Measurements from ENCODE around the gene MACROD2. TPM values are rescaled to one million over a fixed set of nuclear protein-coding genes. Genes with fewer than 3 reads are reported as not detected.

The MACROD2 gene
- total RNA-seq, 1 donor from 2014 or later, result 2.5 TPM

DNA sequence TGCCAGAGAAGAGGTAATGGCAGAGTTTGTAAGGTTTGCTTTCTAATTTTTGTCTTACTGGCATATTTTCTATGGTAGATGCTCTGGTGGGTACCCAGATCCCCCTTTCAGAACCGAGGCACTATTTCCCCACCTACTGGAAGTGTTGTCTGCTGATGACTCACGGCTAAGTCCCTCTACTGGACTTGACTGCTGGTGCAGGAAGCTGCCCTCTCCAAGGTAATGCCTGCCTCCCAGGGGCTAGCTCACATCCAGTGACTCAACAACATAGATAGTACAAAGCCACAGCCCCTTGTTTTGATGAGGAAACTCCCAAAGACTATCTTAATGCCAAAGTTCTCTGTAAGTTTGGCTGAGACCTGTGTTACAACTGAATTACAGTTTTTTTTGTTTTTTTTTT lies 627.5 kb downstream of the MACROD2 start:
- Mint-ChIP-seq H3K27me3 (ENCODE audit: unreplicated experiment) (no peaks in the 10 kb centered on the region), H3K27ac (ENCODE audit: unreplicated experiment) (no peak overlapping the region), H3K36me3 (ENCODE audit: unreplicated experiment) (no peaks in the 10 kb centered on the region), H3K4me1 (ENCODE audit: unreplicated experiment) (no peaks in the 10 kb centered on the region), H3K9me3 (ENCODE audit: unreplicated experiment) (peaks cover 1% of the 10 kb centered on the region), H3K4me3 (ENCODE audit: unreplicated experiment) (no peak overlapping the region)
- no peak for DNase-seq (ENCODE audit: extremely low spot score, unreplicated experiment)
- TF ChIP-seq CTCF (IDR thresholded peaks at IDR 0.05), result no peak

DNA sequence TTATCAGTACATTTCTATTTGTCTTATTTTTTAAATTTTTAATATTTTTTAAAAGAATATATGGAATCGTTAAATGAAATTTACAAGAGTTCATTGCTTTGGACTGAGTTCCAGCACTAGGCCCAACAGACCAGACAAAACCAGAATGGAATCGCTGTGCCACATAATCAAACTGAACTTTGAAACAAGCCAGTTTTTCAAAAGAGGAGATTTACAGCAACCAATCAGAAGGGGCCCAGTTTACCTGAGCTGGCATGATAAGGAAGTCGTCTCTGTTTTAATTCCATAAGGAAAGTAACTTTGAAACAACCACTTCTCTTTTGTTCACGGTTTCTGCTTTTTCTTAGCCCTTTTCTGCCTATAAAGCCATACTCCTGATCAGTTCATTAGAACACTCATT lies 635.7 kb downstream of the MACROD2 start:
- peaks cover 6% of the 10 kb centered on the region for H3K9me3 Mint-ChIP-seq (ENCODE audit: unreplicated experiment)

DNA sequence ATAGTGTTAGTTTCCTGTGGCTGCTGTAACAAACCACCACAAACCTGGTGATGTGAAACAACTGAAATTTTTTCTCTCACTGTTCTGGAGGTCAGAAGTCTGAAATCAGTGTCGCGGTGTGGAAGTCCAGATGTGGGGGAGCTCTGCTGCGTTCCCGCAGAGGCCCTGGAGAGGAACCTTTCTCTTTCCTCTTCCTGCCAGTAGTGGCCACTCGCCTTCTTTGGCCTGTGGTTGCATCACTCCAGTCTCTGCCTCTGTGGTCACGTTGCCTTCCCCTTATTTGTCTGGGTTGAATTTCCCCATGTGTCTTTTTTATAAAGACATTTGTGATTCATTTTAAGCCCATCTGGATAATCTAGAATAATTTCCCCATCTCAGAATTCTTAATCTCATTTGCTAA lies 637.6 kb downstream of the MACROD2 start:
- no peak for DNase-seq (ENCODE audit: extremely low spot score, unreplicated experiment)
- peaks cover 1% of the 10 kb centered on the region for H3K27me3 Mint-ChIP-seq (ENCODE audit: unreplicated experiment)
- no peaks in the 10 kb centered on the region for H3K36me3 Mint-ChIP-seq (ENCODE audit: unreplicated experiment)
- H3K27ac Mint-ChIP-seq (ENCODE audit: unreplicated experiment), result no peak overlapping the region
- peaks cover 4% of the 10 kb centered on the region for H3K9me3 Mint-ChIP-seq (ENCODE audit: unreplicated experiment)
- no peak overlapping the region for H3K4me3 Mint-ChIP-seq (ENCODE audit: unreplicated experiment)
- no peaks in the 10 kb centered on the region for H3K4me1 Mint-ChIP-seq (ENCODE audit: unreplicated experiment)
- TF ChIP-seq CTCF (IDR thresholded peaks at IDR 0.05), result no peak

More for the DNA sequence above, 635.7 kb downstream of the MACROD2 start:
- Mint-ChIP-seq H3K4me1 (ENCODE audit: unreplicated experiment) (no peaks in the 10 kb centered on the region), H3K4me3 (ENCODE audit: unreplicated experiment) (no peak overlapping the region), H3K27me3 (ENCODE audit: unreplicated experiment) (peaks cover 2% of the 10 kb centered on the region), H3K27ac (ENCODE audit: unreplicated experiment) (no peak overlapping the region), H3K36me3 (ENCODE audit: unreplicated experiment) (no peaks in the 10 kb centered on the region)
- DNase-seq (ENCODE audit: extremely low spot score, unreplicated experiment), result no peak
- no peak for TF ChIP-seq CTCF (IDR thresholded peaks at IDR 0.05)

- Mint-ChIP-seq H3K27me3 (ENCODE audit: unreplicated experiment) (no peaks in the 10 kb centered on the region), H3K4me1 (ENCODE audit: unreplicated experiment) (no peaks in the 10 kb centered on the region), H3K4me3 (ENCODE audit: unreplicated experiment) (no peak overlapping the region), H3K9me3 (ENCODE audit: unreplicated experiment) (no peaks in the 10 kb centered on the region), H3K27ac (ENCODE audit: unreplicated experiment) (no peak overlapping the region), H3K36me3 (ENCODE audit: unreplicated experiment) (no peaks in the 10 kb centered on the region)
- DNase-seq (ENCODE audit: extremely low spot score, unreplicated experiment), result no peak
- TF ChIP-seq CTCF (IDR thresholded peaks at IDR 0.05), result no peak
Measured at GRCh38 chr20:14633507-14633906, 638.2 kb downstream of the MACROD2 start.

- no peak for DNase-seq (ENCODE audit: extremely low spot score, unreplicated experiment)
- no peaks in the 10 kb centered on the region for H3K36me3 Mint-ChIP-seq (ENCODE audit: unreplicated experiment)
- no peaks in the 10 kb centered on the region for H3K4me1 Mint-ChIP-seq (ENCODE audit: unreplicated experiment)
- H3K27me3 Mint-ChIP-seq (ENCODE audit: unreplicated experiment), result no peaks in the 10 kb centered on the region
- H3K4me3 Mint-ChIP-seq (ENCODE audit: unreplicated experiment), result no peak overlapping the region
- H3K9me3 Mint-ChIP-seq (ENCODE audit: unreplicated experiment), result no peaks in the 10 kb centered on the region
- TF ChIP-seq CTCF (IDR thresholded peaks at IDR 0.05), result no peak
- H3K27ac Mint-ChIP-seq (ENCODE audit: unreplicated experiment), result no peak overlapping the region
Measured at GRCh38 chr20:14634665-14635064, 639.3 kb downstream of the MACROD2 start.

Measured in osteocyte (in vitro differentiated cells).